ENCODE data around the gene BEND4.

GRCh38 chr4:42159271-42160001 is 7.0 kb upstream of the BEND4 start:
- no peak for TF ChIP-seq CTCF (IDR thresholded peaks at IDR 0.05; ENCODE audit: low read depth, low read length)
- TF ChIP-seq POLR2A (IDR thresholded peaks at IDR 0.05; ENCODE audit: extremely low read depth, insufficient read length), result no peak

Measured in NB4 (cell line).